OCI-LY7 (cell line): ENCODE results near the gene DEPP1. TPM values are rescaled to one million over a fixed set of nuclear protein-coding genes. Genes with fewer than 3 reads are reported as not detected.

Experiments used
- BruUV-seq: library from RNA; stranded (reverse); fragments of 400-500 nt; replicated peaks from 2 replicates; lab custom pipeline; 2021; lab: Mats Ljungman, UMichigan
- CTCF ChIA-PET: fragments of 300-600 bp; sonication (Branson Sonifier 250); formaldehyde crosslinking; loops from one replicate; lab custom pipeline; 2022; ENCODE audit warnings: antibody characterized with exemption; ENCODE audit not compliant: unreplicated experiment; lab: Charles Lee
- POLR2A ChIA-PET: fragments of 300-600 bp; sonication (Branson Sonifier 250); formaldehyde crosslinking; loops from one replicate; lab custom pipeline; 2022; ENCODE audit warnings: antibody characterized with exemption; lab: Charles Lee
- DNase-seq: peaks from one replicate; pipeline ENCODE4 v3.0.0-alpha.2; 2015; ENCODE audit warnings: low spot score
- H2AFZ ChIP-seq: fragments of 200-600 bp; sonication (generic), shearing (Covaris generic); 2 replicates; pipeline ENCODE4 v1.6.1; 2014; ENCODE audit warnings: mild to moderate bottlenecking, antibody characterized with exemption, low read length, moderate library complexity
- H3K27ac ChIP-seq: fragments of 200-600 bp; sonication (generic); 2 replicates; pipeline ENCODE4 v1.5.1; 2014; ENCODE audit warnings: mixed run types, low read depth, mild to moderate bottlenecking, moderate library complexity, low read length, inconsistent platforms; ENCODE audit not compliant: poor library complexity, severe bottlenecking
- H3K36me3 ChIP-seq: fragments of 200-600 bp; sonication (generic); 2 replicates; pipeline ENCODE4 v1.6.1; 2014; ENCODE audit warnings: mild to moderate bottlenecking, antibody characterized with exemption, low read length, moderate library complexity, mixed read lengths; ENCODE audit not compliant: insufficient read depth
- H3K4me1 ChIP-seq: fragments of 200-600 bp; sonication (generic); 2 replicates; pipeline ENCODE4 v1.5.1; 2014; ENCODE audit warnings: mild to moderate bottlenecking, low read length; ENCODE audit not compliant: insufficient read depth, poor library complexity, severe bottlenecking
- H3K4me2 ChIP-seq: fragments of 200-600 bp; sonication (generic); 2 replicates; pipeline ENCODE4 v1.6.1; 2014; ENCODE audit warnings: mild to moderate bottlenecking, low read length
- H3K4me3 ChIP-seq: fragments of 200-600 bp; sonication (generic); 2 replicates; pipeline ENCODE4 v1.5.1; 2014; ENCODE audit warnings: mild to moderate bottlenecking, low read depth, low read length; ENCODE audit not compliant: poor library complexity, severe bottlenecking
- H3K79me2 ChIP-seq: fragments of 200-600 bp; sonication (generic); 2 replicates; pipeline ENCODE4 v1.6.1; 2016; ENCODE audit warnings: low read depth, mild to moderate bottlenecking, low read length, moderate library complexity, mixed read lengths; ENCODE audit not compliant: insufficient read depth
- H3K9me2 ChIP-seq: fragments of 200-600 bp; sonication (generic); 2 replicates; pipeline ENCODE4 v1.6.1; 2016; ENCODE audit warnings: mild to moderate bottlenecking, low read length, mixed read lengths; ENCODE audit not compliant: insufficient read depth
- H3K9me3 ChIP-seq: fragments of 200-600 bp; sonication (generic); 2 replicates; pipeline ENCODE4 v1.6.1; 2014; ENCODE audit warnings: mild to moderate bottlenecking, mixed run types, low read length, mixed read lengths
- H4K20me1 ChIP-seq: fragments of 200-600 bp; sonication (generic); 2 replicates; pipeline ENCODE4 v1.6.1; 2014; ENCODE audit warnings: mild to moderate bottlenecking, antibody characterized with exemption, low read length, moderate library complexity, mixed read lengths; ENCODE audit not compliant: insufficient read depth
- CTCF ChIP-seq: fragments of 200-600 bp; sonication (generic); conservative IDR thresholded peaks from 2 replicates; pipeline ENCODE4 v1.5.1; 2014; ENCODE audit warnings: mild to moderate bottlenecking, antibody characterized with exemption, low read length, moderate library complexity, mixed read lengths
- EZH2phosphoT487 ChIP-seq: fragments of 200-600 bp; sonication (generic); IDR thresholded peaks from 2 replicates; pipeline ENCODE4 v1.6.1; 2018; ENCODE audit warnings: low read depth, borderline replicate concordance, mild to moderate bottlenecking, mixed run types, antibody characterized with exemption, low read length, moderate library complexity, mixed read lengths
- intact Hi-C: fragments of 100-400 bp; cut with micrococcal nuclease; formaldehyde crosslinking; loops from one replicate; pipeline ENCODE4 v1.10.0; 2022; ENCODE audit not compliant: unreplicated experiment
- total RNA-seq, 2 experiments: library from RNA; depleted of rRNA in 1 of 2; stranded (reverse); fragments of >200 nt in 1 of 2; shearing (Covaris generic) in 1 of 2; gene quantifications; 2 replicates each; pipeline ENCODE4 v1.2.3, GENCODE V29; 2014 to 2022

Gene DEPP1
- total RNA-seq, 2 experiments from 2014 or later, result 0.09 TPM; not detected in 1

- ChIA-PET CTCF (no interaction called here), POLR2A (no interaction called here)
- H2AFZ ChIP-seq, result no peak overlapping the region
- no peak overlapping the region for H3K4me2 ChIP-seq
- no peak overlapping the region for H3K4me3 ChIP-seq
- peaks cover 6% of the 10 kb centered on the region; the same call in 1 of the 2 replicates for H4K20me1 ChIP-seq
- H3K36me3 ChIP-seq, result peaks cover under 1% of the 10 kb centered on the region
- H3K4me1 ChIP-seq, result peaks cover 32% of the 10 kb centered on the region
- H3K79me2 ChIP-seq, result peaks cover 11% of the 10 kb centered on the region
- intact Hi-C loops, result no loop called here
- H3K9me3 ChIP-seq, result peaks cover 5% of the 10 kb centered on the region; the same call in 1 of the 2 replicates
- no peaks in the 10 kb centered on the region for H3K9me2 ChIP-seq
- H3K27ac ChIP-seq, result no peak overlapping the region
- TF ChIP-seq EZH2phosphoT487 (no peak), CTCF (no peak)
- no peak for DNase-seq
- BruUV-seq, result no TSS peak
Observed at GRCh38 chr10:44997105-44997748, 18.6 kb upstream of the DEPP1 start.

GRCh38 chr10:44995914-44996669 lies 17.5 kb upstream of the DEPP1 start:
- Histone ChIP-seq H3K4me3 (no peak overlapping the region), H2AFZ (no peak overlapping the region), H3K36me3 (no peaks in the 10 kb centered on the region), H3K4me1 (peaks cover 25% of the 10 kb centered on the region), H3K9me2 (no peaks in the 10 kb centered on the region), H3K79me2 (no peaks in the 10 kb centered on the region; the same call in 1 of the 2 replicates), H4K20me1 (no peaks in the 10 kb centered on the region), H3K27ac (no peak overlapping the region), H3K4me2 (peak overlapping the region; percentile 14; the same call in 1 of the 2 replicates), H3K9me3 (no peaks in the 10 kb centered on the region)
- intact Hi-C loops, result no loop called here
- TF ChIP-seq CTCF (no peak), EZH2phosphoT487 (no peak)
- BruUV-seq, result no TSS peak
- CTCF ChIA-PET, result interaction anchor here (0.6 kb wide), 1 partner anchor 31 kb away, joined by 3 read pairs; no protein-coding TSS in a partner anchor
- POLR2A ChIA-PET, result no interaction called here
- DNase-seq, result peak; percentile 57
